H1 (cell line): ENCODE measurements around the gene CA10. TPM values are rescaled to one million over a fixed set of nuclear protein-coding genes. Genes with fewer than 3 reads are reported as not detected.

Source experiments
- CTCF ChIA-PET: fragments of 300-600 bp; sonication (Branson Sonifier 250); formaldehyde crosslinking; loops from one replicate; lab custom pipeline; 2021; ENCODE audit not compliant: partially characterized antibody; lab: Charles Lee
- POLR2A ChIA-PET: fragments of 300-600 bp; sonication (Branson Sonifier 250); formaldehyde crosslinking; loops from one replicate; lab custom pipeline; 2021; ENCODE audit warnings: inconsistent platforms; ENCODE audit not compliant: partially characterized antibody; lab: Charles Lee
- DNase-seq, 2 experiments: peaks; one replicate each; pipeline versions ENCODE4 v3.0.0 to v3.0.0-alpha.2; 2010 to 2022; ENCODE audit warnings: low spot score in 2 of 2, low read depth in 1 of 2, mixed read lengths in 1 of 2
- FAIRE-seq: peaks from 2 replicates; lab custom pipeline; 2011; peaks lifted over from hg19 to GRCh38; lab: Jason Lieb, UNC
- H2AFZ ChIP-seq: 2 replicates; pipeline ENCODE4 v1.8.1; 2012; ENCODE audit warnings: low read length, inconsistent platforms
- H2AK5ac ChIP-seq: 2 replicates; pipeline ENCODE4 v1.6.1; 2013; ENCODE audit warnings: low read depth, low read length
- H2BK120ac ChIP-seq: replicated peaks from 2 replicates; pipeline ENCODE3; 2013; ENCODE audit warnings: low read depth, low read length, inconsistent platforms
- H2BK12ac ChIP-seq: 2 replicates; pipeline ENCODE4 v1.6.1; 2013; ENCODE audit warnings: low read depth, low read length
- H2BK15ac ChIP-seq: 2 replicates; pipeline ENCODE4 v1.6.1; 2013; ENCODE audit warnings: low read length
- H2BK20ac ChIP-seq: 2 replicates; pipeline ENCODE4 v1.6.1; 2013; ENCODE audit warnings: low read length
- H2BK5ac ChIP-seq: 2 replicates; pipeline ENCODE4 v1.6.1; 2013; ENCODE audit warnings: low read depth, low read length
- H3K14ac ChIP-seq: 2 replicates; pipeline ENCODE4 v1.6.1; 2013; ENCODE audit warnings: inconsistent platforms; ENCODE audit not compliant: insufficient read length
- H3K18ac ChIP-seq: 2 replicates; pipeline ENCODE4 v1.6.1; 2013; ENCODE audit warnings: low read length; ENCODE audit errors: extremely low read depth
- H3K23ac ChIP-seq: 2 replicates; pipeline ENCODE4 v1.6.1; 2013; ENCODE audit warnings: inconsistent platforms; ENCODE audit not compliant: insufficient read length
- H3K23me2 ChIP-seq: 2 replicates; pipeline ENCODE4 v1.6.1; 2013; ENCODE audit warnings: low read depth, low read length
- H3K27ac ChIP-seq: 2 replicates; pipeline ENCODE4 v1.6.1; 2011; ENCODE audit warnings: low read depth, low read length, inconsistent platforms
- H3K27me3 ChIP-seq, 4 experiments: replicated peaks in 1 of 4; 1 replicate in 1 of 4; 2 replicates in 3 of 4; pipeline versions ENCODE4 v1.6.1 to v1.8.1; 2011 to 2013; ENCODE audit warnings: low read length in 3 of 4, mild to moderate bottlenecking in 3 of 4, inconsistent platforms in 2 of 4, mixed read lengths in 2 of 4, moderate library complexity in 1 of 4; ENCODE audit not compliant: control insufficient read depth in 3 of 4, insufficient read depth in 3 of 4; ENCODE audit errors: extremely low read depth in 1 of 4
- H3K36me3 ChIP-seq, 4 experiments: 2 replicates each; pipeline versions ENCODE4 v1.6.1 to v1.8.1; 2011 to 2013; ENCODE audit warnings: mild to moderate bottlenecking in 4 of 4, low read length in 3 of 4, moderate library complexity in 2 of 4, control low read depth in 1 of 4, inconsistent platforms in 1 of 4; ENCODE audit not compliant: insufficient read depth in 4 of 4, control insufficient read depth in 2 of 4
- H3K4ac ChIP-seq: replicated peaks from 2 replicates; pipeline ENCODE3; 2013; ENCODE audit warnings: low read length, low read depth, mixed read lengths, inconsistent platforms; ENCODE audit not compliant: insufficient read length
- H3K4me1 ChIP-seq, 4 experiments: replicated peaks in 1 of 4; 1 replicate in 1 of 4; 2 replicates in 3 of 4; pipeline versions ENCODE4 v1.6.1 to v1.8.1; 2011 to 2013; ENCODE audit warnings: low read length in 3 of 4, inconsistent platforms in 2 of 4, mixed read lengths in 1 of 4; ENCODE audit not compliant: insufficient read depth in 4 of 4, control insufficient read depth in 3 of 4
- H3K4me2 ChIP-seq, 2 experiments: 2 replicates each; pipeline versions ENCODE4 v1.6.1 to v1.8.1; 2011 to 2013; ENCODE audit warnings: low read depth in 2 of 2, low read length in 2 of 2, control low read depth in 1 of 2, inconsistent platforms in 1 of 2, mild to moderate bottlenecking in 1 of 2; ENCODE audit not compliant: insufficient read depth in 1 of 2
- H3K4me3 ChIP-seq, 4 experiments: fragments of 200-600, 300-600 bp in 1 of 4; sonication (generic), shearing (Covaris generic), sonication (Bioruptor Twin) in 1 of 4; 2 replicates each; pipeline versions ENCODE4 v1.5.1 to v1.8.1; 2011 to 2016; ENCODE audit warnings: low read length in 4 of 4, low read depth in 3 of 4, control low read depth in 2 of 4, inconsistent platforms in 2 of 4, mild to moderate bottlenecking in 2 of 4, mixed read lengths in 1 of 4, moderate library complexity in 1 of 4; ENCODE audit not compliant: insufficient read depth in 2 of 4; ENCODE audit errors: extremely low read depth in 1 of 4
- H3K56ac ChIP-seq: replicated peaks from 2 replicates; pipeline ENCODE3; 2013; ENCODE audit warnings: low read depth, mild to moderate bottlenecking, mixed read lengths, low read length, inconsistent platforms; ENCODE audit not compliant: insufficient read length
- H3K79me1 ChIP-seq: 2 replicates; pipeline ENCODE4 v1.6.1; 2013; ENCODE audit warnings: low read depth, low read length, control low read depth
- H3K79me2 ChIP-seq, 2 experiments: 2 replicates each; pipeline versions ENCODE4 v1.6.1 to v1.8.1; 2012 to 2013; ENCODE audit warnings: low read length in 2 of 2, mild to moderate bottlenecking in 2 of 2, inconsistent platforms in 1 of 2; ENCODE audit not compliant: insufficient read depth in 2 of 2, control insufficient read depth in 1 of 2
- H3K9ac ChIP-seq, 4 experiments: replicated peaks in 1 of 4; 1 replicate in 1 of 4; 2 replicates in 3 of 4; pipeline versions ENCODE4 v1.6.1 to v1.8.1; 2011 to 2013; ENCODE audit warnings: low read depth in 3 of 4, low read length in 3 of 4, control low read depth in 2 of 4, mild to moderate bottlenecking in 2 of 4, moderate library complexity in 2 of 4, inconsistent platforms in 1 of 4; ENCODE audit errors: extremely low read depth in 1 of 4
- H3K9me3 ChIP-seq, 2 experiments: 2 replicates each; pipeline versions ENCODE4 v1.6.1 to v1.8.1; 2012 to 2013; ENCODE audit warnings: mild to moderate bottlenecking in 2 of 2, moderate library complexity in 2 of 2, control low read depth in 1 of 2, inconsistent platforms in 1 of 2, low read depth in 1 of 2, low read length in 1 of 2, mixed read lengths in 1 of 2; ENCODE audit not compliant: insufficient read depth in 2 of 2
- H4K20me1 ChIP-seq, 2 experiments: replicated peaks in 1 of 2; 2 replicates each; pipeline versions ENCODE3 to v1.8.1; 2011 to 2013; ENCODE audit warnings: inconsistent platforms in 2 of 2, low read length in 2 of 2, mild to moderate bottlenecking in 1 of 2; ENCODE audit not compliant: insufficient read depth in 2 of 2, control insufficient read depth in 1 of 2
- H4K5ac ChIP-seq: 2 replicates; pipeline ENCODE4 v1.6.1; 2013; ENCODE audit warnings: low read length, low read depth, mixed read lengths, inconsistent platforms; ENCODE audit not compliant: insufficient read length
- H4K8ac ChIP-seq: 2 replicates; pipeline ENCODE4 v1.8.0; 2013; ENCODE audit warnings: mild to moderate bottlenecking, moderate library complexity, low read length, inconsistent platforms; ENCODE audit not compliant: insufficient read depth; ENCODE audit errors: extremely low read depth
- H4K91ac ChIP-seq: replicated peaks from 2 replicates; pipeline ENCODE3; 2013; ENCODE audit warnings: low read length, mixed read lengths, inconsistent platforms; ENCODE audit not compliant: insufficient read length
- BRCA1 ChIP-seq: IDR thresholded peaks from 2 replicates; pipeline ENCODE4 v1.6.1; 2012; ENCODE audit warnings: low read depth, low read length, improper control_type of control experiment
- CBX5 ChIP-seq: fragments of 300-800, 300-1000 bp; sonication (generic); IDR thresholded peaks from 2 replicates; pipeline ENCODE4 v1.7.1; 2016; ENCODE audit warnings: antibody characterized with exemption, low read length, low read depth
- CBX8 ChIP-seq: fragments of 300-800, 300-1000 bp; sonication (generic); IDR thresholded peaks from 2 replicates; pipeline ENCODE4 v1.7.1; 2016; ENCODE audit warnings: low read depth, low read length, borderline replicate concordance
- CEBPB ChIP-seq: IDR thresholded peaks from 2 replicates; pipeline ENCODE4 v1.6.1; 2012; ENCODE audit warnings: low read depth, low read length
- CHD2 ChIP-seq: IDR thresholded peaks from 2 replicates; pipeline ENCODE4 v1.6.1; 2012; ENCODE audit warnings: low read length, improper control_type of control experiment
- CREB1 ChIP-seq: IDR thresholded peaks from 2 replicates; pipeline ENCODE4 v1.6.1; 2012; ENCODE audit warnings: inconsistent platforms
- GABPA ChIP-seq: IDR thresholded peaks from 2 replicates; pipeline ENCODE4 v1.6.1; 2011; ENCODE audit warnings: mild to moderate bottlenecking, low read length, moderate library complexity, borderline replicate concordance; ENCODE audit not compliant: insufficient read depth
- HDAC2 ChIP-seq, 2 experiments: fragments of 300-600 bp in 1 of 2; sonication (generic) in 1 of 2; IDR thresholded peaks; 2 replicates each; pipeline ENCODE4 v1.6.1; 2011 to 2012; ENCODE audit warnings: low read depth in 2 of 2, low read length in 2 of 2, mild to moderate bottlenecking in 2 of 2, moderate library complexity in 2 of 2, borderline replicate concordance in 1 of 2, inconsistent platforms in 1 of 2
- POLR2A ChIP-seq, 2 experiments: IDR thresholded peaks; 1 replicate in 1 of 2; 2 replicates in 1 of 2; pipeline ENCODE4 v1.6.1; 2011; ENCODE audit warnings: low read depth in 2 of 2, low read length in 2 of 2, mild to moderate bottlenecking in 2 of 2; ENCODE audit errors: control extremely low read depth in 1 of 2
- RXRA ChIP-seq: IDR thresholded peaks from 2 replicates; pipeline ENCODE4 v1.6.1; 2011; ENCODE audit warnings: low read depth, mild to moderate bottlenecking, low read length, moderate library complexity; ENCODE audit not compliant: insufficient read depth
- SP1 ChIP-seq: IDR thresholded peaks from 2 replicates; pipeline ENCODE4 v1.6.1; 2011; ENCODE audit warnings: low read depth, low read length
- SP4 ChIP-seq: IDR thresholded peaks from 2 replicates; pipeline ENCODE4 v1.6.1; 2012; ENCODE audit warnings: low read length, inconsistent platforms
- TBP ChIP-seq: IDR thresholded peaks from 2 replicates; pipeline ENCODE4 v1.6.1; 2011; ENCODE audit warnings: low read depth, low read length, improper control_type of control experiment
- WGBS, 2 experiments: shearing (Covaris generic) in 1 of 2; methylation state at CpG; one replicate each; pipeline versions ENCODE4 v1.1.6 to v1.1.7; 2013 to 2015; ENCODE audit warnings: low lambda C conversion rate in 2 of 2, mixed read lengths in 2 of 2, inconsistent platforms in 1 of 2, low coverage in 1 of 2, missing lambda C conversion rate in 1 of 2; ENCODE audit not compliant: insufficient replicate concordance in 2 of 2, insufficient coverage in 1 of 2, insufficient read length in 1 of 2; ENCODE audit errors: extremely low coverage in 1 of 2, missing lambda C conversion rate in 1 of 2; 5-methylcytosine and 5-hydroxymethylcytosine counted together
- polyA plus RNA-seq, 7 experiments: library from polyadenylated mRNA; depleted of rRNA in 3 of 7; stranded (reverse) in 5 of 7; unstranded in 2 of 7; fragments of >200 nt in 5 of 7; fragments of 200-250 nt in 2 of 7; gene quantifications; 1 replicate in 5 of 7; 2 replicates in 1 of 7; 4 replicates in 1 of 7; pipeline versions ENCODE4 v1.2.1 to v1.2.3, GENCODE V29; 2011 to 2013; ENCODE audit warnings: missing spikeins in 2 of 7, mixed read lengths in 2 of 7
- total RNA-seq: library from RNA; stranded (reverse); fragmentation: NEBNext Ultra II Directional; extraction: Animal tissue kit (Norgen Biotek cat#: 25700); gene quantifications from 2 replicates; pipeline ENCODE4 v1.2.1, GENCODE V29; 2021
- TF ChIP-seq, protein P1 (sequence below): IDR thresholded peaks from 2 replicates; pipeline ENCODE4 v1.6.1; 2012; ENCODE audit warnings: low read length, inconsistent platforms

Gene CA10
- total and polyA plus RNA-seq, 2 of the 8 experiments (the other 6 are each of a cell fraction or from before 2014, with no cell fraction given) = 0.60 to 0.63 TPM

DNA sequence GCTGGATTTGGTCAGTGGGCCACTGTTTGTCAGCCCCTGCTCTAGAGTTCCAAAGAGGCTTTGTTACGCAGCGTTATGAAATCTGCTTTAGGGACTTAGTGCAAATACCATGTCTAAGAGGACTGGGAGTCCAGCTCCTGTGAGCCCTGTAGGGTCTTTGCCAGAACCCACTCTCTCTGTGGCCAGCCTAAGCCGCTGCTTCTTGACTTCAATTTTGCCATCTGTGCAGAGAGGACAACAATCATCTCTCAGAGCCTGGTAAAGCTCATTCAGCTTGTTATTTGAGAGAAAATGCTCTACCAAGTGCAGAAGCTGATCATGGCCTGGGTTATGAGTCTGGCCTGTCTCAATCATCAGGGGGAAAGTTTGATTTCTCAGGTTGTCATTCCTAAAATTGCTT, 17.9 kb downstream of the CA10 start:
- Histone ChIP-seq H4K20me1 (no peaks in the 10 kb centered on the region), H3K9ac (no peak overlapping the region), H3K4ac (no peak overlapping the region), H3K4me1 (peaks cover 0 to 7% (median 3%) of the 10 kb centered on the region in 4 experiments; a peak in 3 of 7 replicates), H3K27me3 (no peaks in the 10 kb centered on the region), H2AFZ (no peak overlapping the region), H3K56ac (no peak overlapping the region), H3K18ac (no peak overlapping the region), H2BK12ac (no peak overlapping the region), H3K9me3 (no peaks in the 10 kb centered on the region), H4K91ac (no peak overlapping the region), H3K14ac (no peak overlapping the region), H3K79me2 (no peaks in the 10 kb centered on the region), H4K5ac (no peak overlapping the region), H2BK5ac (no peak overlapping the region), H2BK120ac (no peak overlapping the region), H3K4me3 (no peak overlapping the region), H3K79me1 (no peaks in the 10 kb centered on the region), H3K23ac (no peak overlapping the region), H3K36me3 (no peaks in the 10 kb centered on the region), H2AK5ac (no peak overlapping the region), H4K8ac (no peak overlapping the region), H2BK20ac (no peak overlapping the region), H2BK15ac (no peak overlapping the region), H3K27ac (no peak overlapping the region), H3K4me2 (no peak overlapping the region), H3K23me2 (no peaks in the 10 kb centered on the region)
- 94% methylated on average over 3 of the region's 3 CpGs; no CpG with 5 or more reads in 1 of the 2 experiments for WGBS, 2 experiments
- ChIA-PET POLR2A (interaction anchor here (2.0 kb wide), 1 partner anchor 19 kb away, joined by 4 read pairs; no protein-coding TSS in a partner anchor), CTCF (interaction anchor here (1.0 to 1.3 kb wide), 2 partner anchors 10 to 17 kb away, joined by 3 to 4 read pairs; no protein-coding TSS in a partner anchor)
- FAIRE-seq (no peak), DNase-seq (no peak)
- TF ChIP-seq CEBPB (no peak), POLR2A (IDR thresholded peaks at IDR 0.05; ENCODE audit: control extremely low read depth in 1 of 2, low read depth in 2 of 2, low read length in 2 of 2) (no peak), HDAC2 (IDR thresholded peaks at IDR 0.05; ENCODE audit: borderline replicate concordance in 1 of 2, low read depth in 2 of 2, low read length in 2 of 2) (no peak), CREB1 (no peak), CBX5 (no peak), SP1 (no peak), RXRA (no peak), CBX8 (no peak), CHD2 (no peak), GABPA (no peak), SP4 (no peak), TBP (no peak), BRCA1 (no peak)
- TF ChIP-seq, protein P1, sequence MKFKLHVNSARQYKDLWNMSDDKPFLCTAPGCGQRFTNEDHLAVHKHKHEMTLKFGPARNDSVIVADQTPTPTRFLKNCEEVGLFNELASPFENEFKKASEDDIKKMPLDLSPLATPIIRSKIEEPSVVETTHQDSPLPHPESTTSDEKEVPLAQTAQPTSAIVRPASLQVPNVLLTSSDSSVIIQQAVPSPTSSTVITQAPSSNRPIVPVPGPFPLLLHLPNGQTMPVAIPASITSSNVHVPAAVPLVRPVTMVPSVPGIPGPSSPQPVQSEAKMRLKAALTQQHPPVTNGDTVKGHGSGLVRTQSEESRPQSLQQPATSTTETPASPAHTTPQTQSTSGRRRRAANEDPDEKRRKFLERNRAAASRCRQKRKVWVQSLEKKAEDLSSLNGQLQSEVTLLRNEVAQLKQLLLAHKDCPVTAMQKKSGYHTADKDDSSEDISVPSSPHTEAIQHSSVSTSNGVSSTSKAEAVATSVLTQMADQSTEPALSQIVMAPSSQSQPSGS = no peak
